Measurements from ENCODE around the gene LRTM2.

GRCh38 chr12:1798641-1799020 is 21.7 kb upstream of the LRTM2 start:
- no peak for TF ChIP-seq EZH2phosphoT487 (IDR thresholded peaks at IDR 0.05; ENCODE audit: insufficient read depth, low read depth)
- no peak for TF ChIP-seq EZH2 (IDR thresholded peaks at IDR 0.05; ENCODE audit: insufficient read depth, poor library complexity, severe bottlenecking)
